GM12801 (cell line): ENCODE measurements around the gene ZDHHC14.

Experiments
- TF ChIP-seq, protein P1 (sequence below): IDR thresholded peaks from one replicate; pipeline ENCODE4 v1.5.1; 2011; ENCODE audit warnings: control low read depth; ENCODE audit not compliant: insufficient read length; ENCODE audit errors: extremely low read depth

ZDHHC14 gene

GRCh38 chr6:157670466-157671186, 289.6 kb downstream of the ZDHHC14 start:
- TF ChIP-seq, protein P1, sequence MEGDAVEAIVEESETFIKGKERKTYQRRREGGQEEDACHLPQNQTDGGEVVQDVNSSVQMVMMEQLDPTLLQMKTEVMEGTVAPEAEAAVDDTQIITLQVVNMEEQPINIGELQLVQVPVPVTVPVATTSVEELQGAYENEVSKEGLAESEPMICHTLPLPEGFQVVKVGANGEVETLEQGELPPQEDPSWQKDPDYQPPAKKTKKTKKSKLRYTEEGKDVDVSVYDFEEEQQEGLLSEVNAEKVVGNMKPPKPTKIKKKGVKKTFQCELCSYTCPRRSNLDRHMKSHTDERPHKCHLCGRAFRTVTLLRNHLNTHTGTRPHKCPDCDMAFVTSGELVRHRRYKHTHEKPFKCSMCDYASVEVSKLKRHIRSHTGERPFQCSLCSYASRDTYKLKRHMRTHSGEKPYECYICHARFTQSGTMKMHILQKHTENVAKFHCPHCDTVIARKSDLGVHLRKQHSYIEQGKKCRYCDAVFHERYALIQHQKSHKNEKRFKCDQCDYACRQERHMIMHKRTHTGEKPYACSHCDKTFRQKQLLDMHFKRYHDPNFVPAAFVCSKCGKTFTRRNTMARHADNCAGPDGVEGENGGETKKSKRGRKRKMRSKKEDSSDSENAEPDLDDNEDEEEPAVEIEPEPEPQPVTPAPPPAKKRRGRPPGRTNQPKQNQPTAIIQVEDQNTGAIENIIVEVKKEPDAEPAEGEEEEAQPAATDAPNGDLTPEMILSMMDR = no peak

- TF ChIP-seq, protein P1 = no peak
These were observed 291.9 kb downstream of the ZDHHC14 start for GRCh38 chr6:157672726-157673412.

GRCh38 chr6:157673596-157673995, 292.6 kb downstream of the ZDHHC14 start:
- TF ChIP-seq, protein P1 = no peak

GRCh38 chr6:157674061-157674460, 293.1 kb downstream of the ZDHHC14 start:
- TF ChIP-seq, protein P1 = no peak

- TF ChIP-seq, protein P1 = no peak
These were observed 294.8 kb downstream of the ZDHHC14 start for GRCh38 chr6:157675831-157676230.

GRCh38 chr6:157676241-157676640, 295.3 kb downstream of the ZDHHC14 start:
- TF ChIP-seq, protein P1 = no peak

DNA sequence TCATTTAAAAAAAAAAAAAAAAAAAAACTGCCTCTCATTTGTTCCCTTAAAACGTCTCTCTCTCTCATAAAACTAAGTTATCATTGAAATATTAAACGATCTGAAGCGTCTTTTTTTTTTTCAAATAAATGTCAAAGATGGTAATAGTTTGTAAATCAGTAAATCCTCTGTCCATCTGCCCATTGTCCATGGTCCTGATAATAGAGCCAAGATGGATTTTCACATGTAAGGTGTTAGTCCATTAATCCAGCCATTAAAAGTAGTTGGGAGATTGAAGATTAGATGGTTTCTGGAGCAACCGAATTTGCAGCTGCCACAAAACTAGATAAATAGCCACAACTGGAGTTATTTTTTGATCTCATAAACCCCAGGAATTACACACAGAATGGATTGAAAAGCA, 296.2 kb downstream of the ZDHHC14 start:
- TF ChIP-seq, protein P1 = no peak
